Endodermal cell (in vitro differentiated cells): ENCODE results near the gene RTEL1. TPM values are rescaled to one million over a fixed set of nuclear protein-coding genes. Genes with fewer than 3 reads are reported as not detected.

ENCODE experiments used
- DNase-seq: peaks from one replicate; pipeline ENCODE4 v3.0.0-alpha.2; 2017
- H3K27ac ChIP-seq: 2 replicates; pipeline ENCODE4 v1.5.1; 2013; ENCODE audit warnings: mild to moderate bottlenecking, low read depth, low read length, moderate library complexity
- H3K27me3 ChIP-seq: 2 replicates; pipeline ENCODE4 v1.6.1; 2013; ENCODE audit warnings: mild to moderate bottlenecking, low read length, moderate library complexity; ENCODE audit not compliant: insufficient read depth, control insufficient read depth, poor library complexity, severe bottlenecking
- H3K36me3 ChIP-seq: 2 replicates; pipeline ENCODE4 v1.7.0; 2013; ENCODE audit warnings: mild to moderate bottlenecking, low read length, moderate library complexity; ENCODE audit not compliant: control insufficient read depth, insufficient read depth
- H3K4me1 ChIP-seq: one replicate; pipeline ENCODE4 v1.7.0; 2013; ENCODE audit warnings: low read length; ENCODE audit not compliant: control insufficient read depth, insufficient read depth
- H3K4me3 ChIP-seq: 2 replicates; pipeline ENCODE4 v1.5.1; 2013; ENCODE audit warnings: mild to moderate bottlenecking, low read length, moderate library complexity
- H3K9ac ChIP-seq: 2 replicates; pipeline ENCODE4 v1.6.1; 2013; ENCODE audit warnings: mild to moderate bottlenecking, low read length, moderate library complexity; ENCODE audit not compliant: poor library complexity, severe bottlenecking; ENCODE audit errors: extremely low read depth
- H3K9me3 ChIP-seq: 2 replicates; pipeline ENCODE4 v1.6.1; 2013; ENCODE audit warnings: mild to moderate bottlenecking, low read length, moderate library complexity; ENCODE audit not compliant: control insufficient read depth
- H3K27ac Mint-ChIP-seq: 2 replicates; pipeline ENCODE4 v1.8.0; 2020; ENCODE audit warnings: mixed read lengths
- H3K27me3 Mint-ChIP-seq: 2 replicates; pipeline ENCODE4 v1.8.0; 2021; ENCODE audit warnings: mild to moderate bottlenecking, mixed read lengths; ENCODE audit not compliant: insufficient read depth
- H3K36me3 Mint-ChIP-seq: 2 replicates; pipeline ENCODE4 v1.8.0; 2020; ENCODE audit warnings: low read depth, mixed read lengths
- H3K4me1 Mint-ChIP-seq: 2 replicates; pipeline ENCODE4 v1.8.0; 2020; ENCODE audit warnings: mixed read lengths
- H3K4me3 Mint-ChIP-seq: 2 replicates; pipeline ENCODE4 v1.8.0; 2020; ENCODE audit warnings: mild to moderate bottlenecking, moderate library complexity, mixed read lengths
- H3K9me3 Mint-ChIP-seq: 2 replicates; pipeline ENCODE4 v1.8.0; 2020; ENCODE audit warnings: mild to moderate bottlenecking, mixed read lengths
- WGBS, 2 experiments: methylation state at CpG; one replicate each; pipeline versions ENCODE4 v1.1.5 to v1.1.7; 2013; ENCODE audit warnings: missing lambda C conversion rate in 2 of 2, mixed read lengths in 1 of 2; ENCODE audit not compliant: insufficient coverage in 1 of 2, insufficient read length in 1 of 2; 5-methylcytosine and 5-hydroxymethylcytosine counted together
- total RNA-seq, 2 donors: library from RNA; stranded (reverse); fragmentation: NEBNext Ultra II Directional in 1 of 2; extraction: Animal tissue kit (Norgen Biotek cat#: 25700) in 1 of 2; gene quantifications; 2 replicates in 1 of 2; 3 replicates in 1 of 2; pipeline ENCODE4 v1.2.1, GENCODE V29; 2021
- TF ChIP-seq, protein P1 (sequence below): fragments of 200-600 bp; sonication (generic); conservative IDR thresholded peaks from 2 replicates; pipeline ENCODE4 v1.5.0; 2021; ENCODE audit warnings: antibody characterized with exemption, mild to moderate bottlenecking

The RTEL1 gene
- total RNA-seq, 2 donors from 2014 or later, result 33.9 to 36.7 TPM

- Mint-ChIP-seq H3K9me3 (no peaks in the 10 kb centered on the region), H3K36me3 (peaks cover 37% of the 10 kb centered on the region), H3K4me1 (no peaks in the 10 kb centered on the region), H3K27ac (no peak overlapping the region), H3K27me3 (no peaks in the 10 kb centered on the region), H3K4me3 (no peak overlapping the region)
- 82 to 87% methylated on average over 7 to 18 of the region's 18 CpGs for WGBS, 2 experiments
- H3K9ac ChIP-seq, result no peak overlapping the region
- H3K4me1 ChIP-seq, result no peaks in the 10 kb centered on the region
- H3K36me3 ChIP-seq, result peaks cover 31% of the 10 kb centered on the region
- TF ChIP-seq, protein P1, sequence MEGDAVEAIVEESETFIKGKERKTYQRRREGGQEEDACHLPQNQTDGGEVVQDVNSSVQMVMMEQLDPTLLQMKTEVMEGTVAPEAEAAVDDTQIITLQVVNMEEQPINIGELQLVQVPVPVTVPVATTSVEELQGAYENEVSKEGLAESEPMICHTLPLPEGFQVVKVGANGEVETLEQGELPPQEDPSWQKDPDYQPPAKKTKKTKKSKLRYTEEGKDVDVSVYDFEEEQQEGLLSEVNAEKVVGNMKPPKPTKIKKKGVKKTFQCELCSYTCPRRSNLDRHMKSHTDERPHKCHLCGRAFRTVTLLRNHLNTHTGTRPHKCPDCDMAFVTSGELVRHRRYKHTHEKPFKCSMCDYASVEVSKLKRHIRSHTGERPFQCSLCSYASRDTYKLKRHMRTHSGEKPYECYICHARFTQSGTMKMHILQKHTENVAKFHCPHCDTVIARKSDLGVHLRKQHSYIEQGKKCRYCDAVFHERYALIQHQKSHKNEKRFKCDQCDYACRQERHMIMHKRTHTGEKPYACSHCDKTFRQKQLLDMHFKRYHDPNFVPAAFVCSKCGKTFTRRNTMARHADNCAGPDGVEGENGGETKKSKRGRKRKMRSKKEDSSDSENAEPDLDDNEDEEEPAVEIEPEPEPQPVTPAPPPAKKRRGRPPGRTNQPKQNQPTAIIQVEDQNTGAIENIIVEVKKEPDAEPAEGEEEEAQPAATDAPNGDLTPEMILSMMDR, result no peak
- H3K4me3 ChIP-seq, result no peak overlapping the region
- no peak overlapping the region for H3K27ac ChIP-seq
- no peaks in the 10 kb centered on the region for H3K9me3 ChIP-seq
- no peaks in the 10 kb centered on the region for H3K27me3 ChIP-seq
- DNase-seq, result peak; percentile 75
Observed at GRCh38 chr20:63664861-63665594, 6.9 kb downstream of the RTEL1 start.

GRCh38 chr20:63665708-63666107 is 7.6 kb downstream of the RTEL1 start:
- H3K36me3 ChIP-seq, result peaks cover 28% of the 10 kb centered on the region
- 93% methylated on average over 11 to 14 of the region's 14 CpGs for WGBS, 2 experiments
- Mint-ChIP-seq H3K4me1 (no peaks in the 10 kb centered on the region), H3K9me3 (no peaks in the 10 kb centered on the region), H3K27ac (no peak overlapping the region), H3K4me3 (no peak overlapping the region), H3K36me3 (peaks cover 36% of the 10 kb centered on the region), H3K27me3 (no peaks in the 10 kb centered on the region)
- no peaks in the 10 kb centered on the region for H3K27me3 ChIP-seq
- H3K9ac ChIP-seq, result no peak overlapping the region
- no peak overlapping the region for H3K4me3 ChIP-seq
- no peaks in the 10 kb centered on the region for H3K4me1 ChIP-seq
- TF ChIP-seq, protein P1, result no peak
- no peak overlapping the region for H3K27ac ChIP-seq
- DNase-seq, result no peak
- no peaks in the 10 kb centered on the region for H3K9me3 ChIP-seq

GRCh38 chr20:63667858-63668257 is 9.7 kb downstream of the RTEL1 start:
- Histone ChIP-seq H3K27ac (no peak overlapping the region), H3K36me3 (peaks cover 16% of the 10 kb centered on the region), H3K4me1 (no peaks in the 10 kb centered on the region), H3K4me3 (no peak overlapping the region), H3K9me3 (no peaks in the 10 kb centered on the region), H3K9ac (no peak overlapping the region), H3K27me3 (no peaks in the 10 kb centered on the region)
- H3K36me3 Mint-ChIP-seq, result peaks cover 31% of the 10 kb centered on the region
- no peaks in the 10 kb centered on the region for H3K4me1 Mint-ChIP-seq
- WGBS, 2 experiments, result 92 to 100% methylated on average over 3 to 16 of the region's 16 CpGs
- no peaks in the 10 kb centered on the region for H3K27me3 Mint-ChIP-seq
- no peak overlapping the region for H3K27ac Mint-ChIP-seq
- DNase-seq, result no peak
- H3K4me3 Mint-ChIP-seq, result no peak overlapping the region
- TF ChIP-seq, protein P1, result no peak
- H3K9me3 Mint-ChIP-seq, result no peaks in the 10 kb centered on the region
